Fibroblast of lung (primary cell): ENCODE measurements around the gene TNFSF13.

Experiments
- EZH2 ChIP-seq: IDR thresholded peaks from 2 replicates; pipeline ENCODE4 v1.5.1; 2012; ENCODE audit warnings: low read length, control low read depth, mild to moderate bottlenecking; ENCODE audit errors: missing control alignments
- TF ChIP-seq, protein P1 (sequence below), 2 donors: IDR thresholded peaks in 1 of 2; conservative IDR thresholded peaks in 1 of 2; 1 replicate in 1 of 2; 2 replicates in 1 of 2; pipeline ENCODE4 v1.5.1; 2011 to 2012; ENCODE audit warnings: low read length in 2 of 2, control low read depth in 1 of 2, inconsistent platforms in 1 of 2, low read depth in 1 of 2, mild to moderate bottlenecking in 1 of 2

DNA sequence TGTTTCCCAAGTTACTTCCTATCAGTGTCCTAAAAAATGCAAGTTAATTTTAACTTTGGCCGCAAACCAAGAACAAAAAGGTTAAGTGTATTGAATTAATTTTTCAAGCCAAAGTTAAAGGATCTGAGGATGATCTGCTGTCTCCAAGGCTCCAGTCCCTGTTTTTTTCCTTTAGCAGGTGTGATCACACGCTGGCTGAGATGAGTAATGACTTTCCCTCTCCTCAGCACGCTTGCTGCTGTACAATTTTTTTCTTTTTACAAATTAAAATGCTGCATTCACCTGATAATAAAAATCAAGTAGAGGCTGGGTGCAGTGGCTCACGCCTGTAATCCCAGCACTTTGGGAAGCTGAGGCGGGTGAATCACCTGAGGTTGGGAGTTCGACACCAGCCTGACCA is 13.6 kb upstream of the TNFSF13 start:
- TF ChIP-seq, protein P1, sequence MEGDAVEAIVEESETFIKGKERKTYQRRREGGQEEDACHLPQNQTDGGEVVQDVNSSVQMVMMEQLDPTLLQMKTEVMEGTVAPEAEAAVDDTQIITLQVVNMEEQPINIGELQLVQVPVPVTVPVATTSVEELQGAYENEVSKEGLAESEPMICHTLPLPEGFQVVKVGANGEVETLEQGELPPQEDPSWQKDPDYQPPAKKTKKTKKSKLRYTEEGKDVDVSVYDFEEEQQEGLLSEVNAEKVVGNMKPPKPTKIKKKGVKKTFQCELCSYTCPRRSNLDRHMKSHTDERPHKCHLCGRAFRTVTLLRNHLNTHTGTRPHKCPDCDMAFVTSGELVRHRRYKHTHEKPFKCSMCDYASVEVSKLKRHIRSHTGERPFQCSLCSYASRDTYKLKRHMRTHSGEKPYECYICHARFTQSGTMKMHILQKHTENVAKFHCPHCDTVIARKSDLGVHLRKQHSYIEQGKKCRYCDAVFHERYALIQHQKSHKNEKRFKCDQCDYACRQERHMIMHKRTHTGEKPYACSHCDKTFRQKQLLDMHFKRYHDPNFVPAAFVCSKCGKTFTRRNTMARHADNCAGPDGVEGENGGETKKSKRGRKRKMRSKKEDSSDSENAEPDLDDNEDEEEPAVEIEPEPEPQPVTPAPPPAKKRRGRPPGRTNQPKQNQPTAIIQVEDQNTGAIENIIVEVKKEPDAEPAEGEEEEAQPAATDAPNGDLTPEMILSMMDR (conservative IDR thresholded peaks at IDR 0.05 in 1 of 2, IDR thresholded peaks at IDR 0.05 in 1 of 2; ENCODE audit: low read depth in 1 of 2, low read length in 2 of 2), result no peak
- no peak for TF ChIP-seq EZH2
